ENCODE results near the gene GNA14. TPM values are rescaled to one million over a fixed set of nuclear protein-coding genes. Genes with fewer than 3 reads are reported as not detected.
A peak's percentile ranks its signal among the peaks of the same experiment; 100 is the strongest.

GNA14 gene
- total RNA-seq, 1 donor, result 0.72 TPM

DNA sequence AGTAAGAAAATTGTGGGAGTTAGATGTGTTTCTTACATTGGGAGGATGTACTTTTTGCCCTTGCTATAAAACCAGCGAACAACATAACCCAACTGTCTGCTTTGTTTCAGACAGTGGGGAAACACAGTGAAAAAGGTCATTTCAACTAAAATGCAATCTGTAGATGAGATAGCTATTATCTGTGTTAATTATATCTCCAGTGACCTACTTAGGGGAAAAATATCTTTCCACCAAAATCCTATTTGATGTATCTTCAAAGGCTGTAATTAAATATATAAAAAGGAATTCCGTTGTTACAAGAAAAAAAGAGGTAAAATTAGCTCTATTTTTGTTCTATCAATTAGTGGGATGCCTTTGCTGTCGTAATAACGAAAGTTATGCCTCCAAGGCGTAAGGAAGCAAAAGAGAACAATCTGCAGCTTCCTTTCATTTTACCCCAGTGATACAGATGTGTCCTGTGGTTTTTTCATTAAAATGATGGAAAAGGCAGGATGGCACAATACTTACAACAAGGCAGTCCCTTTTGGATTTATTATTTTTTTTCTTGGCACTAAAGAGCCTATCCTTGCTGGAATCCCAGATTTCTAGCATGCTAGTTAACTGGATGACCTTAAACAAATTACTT is 100.9 kb downstream of the GNA14 start:
- Histone ChIP-seq H3K4me2 (ENCODE audit: insufficient read depth, low read length) (no peak overlapping the region), H3K27me3 (ENCODE audit: insufficient read depth, low read length) (peaks cover 3% of the 10 kb centered on the region), H3K4me1 (ENCODE audit: insufficient read depth, low read length) (no peaks in the 10 kb centered on the region), H3K79me2 (ENCODE audit: insufficient read depth, low read length) (no peaks in the 10 kb centered on the region), H3K27ac (ENCODE audit: low read depth, low read length) (no peak overlapping the region), H3K36me3 (ENCODE audit: insufficient read depth, low read length) (no peaks in the 10 kb centered on the region), H4K20me1 (ENCODE audit: insufficient read depth, low read length) (no peaks in the 10 kb centered on the region), H3K4me3 (ENCODE audit: insufficient read depth, low read length) (no peak overlapping the region), H2AFZ (ENCODE audit: low read length) (no peak overlapping the region), H3K9me3 (ENCODE audit: low read depth, low read length) (peaks cover 4% of the 10 kb centered on the region)
- DNase-seq (ENCODE audit: insufficient read length, low spot score, missing footprints), result no peak
- TF ChIP-seq, protein P1, sequence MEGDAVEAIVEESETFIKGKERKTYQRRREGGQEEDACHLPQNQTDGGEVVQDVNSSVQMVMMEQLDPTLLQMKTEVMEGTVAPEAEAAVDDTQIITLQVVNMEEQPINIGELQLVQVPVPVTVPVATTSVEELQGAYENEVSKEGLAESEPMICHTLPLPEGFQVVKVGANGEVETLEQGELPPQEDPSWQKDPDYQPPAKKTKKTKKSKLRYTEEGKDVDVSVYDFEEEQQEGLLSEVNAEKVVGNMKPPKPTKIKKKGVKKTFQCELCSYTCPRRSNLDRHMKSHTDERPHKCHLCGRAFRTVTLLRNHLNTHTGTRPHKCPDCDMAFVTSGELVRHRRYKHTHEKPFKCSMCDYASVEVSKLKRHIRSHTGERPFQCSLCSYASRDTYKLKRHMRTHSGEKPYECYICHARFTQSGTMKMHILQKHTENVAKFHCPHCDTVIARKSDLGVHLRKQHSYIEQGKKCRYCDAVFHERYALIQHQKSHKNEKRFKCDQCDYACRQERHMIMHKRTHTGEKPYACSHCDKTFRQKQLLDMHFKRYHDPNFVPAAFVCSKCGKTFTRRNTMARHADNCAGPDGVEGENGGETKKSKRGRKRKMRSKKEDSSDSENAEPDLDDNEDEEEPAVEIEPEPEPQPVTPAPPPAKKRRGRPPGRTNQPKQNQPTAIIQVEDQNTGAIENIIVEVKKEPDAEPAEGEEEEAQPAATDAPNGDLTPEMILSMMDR (IDR thresholded peaks at IDR 0.05; ENCODE audit: extremely low read depth, low read depth, low read length), result no peak

DNA sequence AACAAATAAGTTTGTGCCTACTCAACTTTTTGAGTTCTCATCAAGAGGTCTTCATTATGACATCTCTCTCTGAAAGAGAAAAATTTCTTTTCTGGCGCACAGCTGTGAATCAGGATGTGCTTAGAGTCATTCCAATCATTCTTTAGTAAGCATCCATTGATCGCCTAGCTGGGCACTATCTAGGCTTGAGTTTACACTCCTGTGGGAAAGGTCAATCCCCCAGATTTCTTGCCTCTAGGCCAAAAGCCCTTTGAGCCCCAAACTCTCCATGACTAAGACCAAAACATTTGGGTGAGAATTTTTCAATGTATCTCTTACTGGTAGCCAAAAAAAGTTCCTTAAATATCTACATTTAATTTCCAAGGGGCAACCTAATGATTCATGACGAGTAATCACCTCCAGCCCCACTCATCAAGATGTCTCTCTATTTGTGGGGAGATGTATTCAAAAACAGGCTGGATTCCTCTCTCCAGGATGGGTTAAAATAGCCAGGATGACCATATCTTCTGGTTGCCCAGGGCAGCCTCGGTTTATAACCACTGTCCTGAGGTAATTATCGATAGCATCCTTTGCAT is 101.7 kb downstream of the GNA14 start:
- no peak overlapping the region for H2AFZ ChIP-seq (ENCODE audit: low read length)
- H3K4me3 ChIP-seq (ENCODE audit: insufficient read depth, low read length), result no peak overlapping the region
- H3K4me2 ChIP-seq (ENCODE audit: insufficient read depth, low read length), result no peak overlapping the region
- peaks cover 2% of the 10 kb centered on the region for H3K27me3 ChIP-seq (ENCODE audit: insufficient read depth, low read length)
- no peaks in the 10 kb centered on the region for H3K4me1 ChIP-seq (ENCODE audit: insufficient read depth, low read length)
- H3K79me2 ChIP-seq (ENCODE audit: insufficient read depth, low read length), result no peaks in the 10 kb centered on the region
- TF ChIP-seq, protein P1 (IDR thresholded peaks at IDR 0.05; ENCODE audit: extremely low read depth, low read depth, low read length), result no peak
- no peaks in the 10 kb centered on the region for H4K20me1 ChIP-seq (ENCODE audit: insufficient read depth, low read length)
- H3K36me3 ChIP-seq (ENCODE audit: insufficient read depth, low read length), result no peaks in the 10 kb centered on the region
- no peak for DNase-seq (ENCODE audit: insufficient read length, low spot score, missing footprints)
- peaks cover 4% of the 10 kb centered on the region for H3K9me3 ChIP-seq (ENCODE audit: low read depth, low read length)
- no peak overlapping the region for H3K27ac ChIP-seq (ENCODE audit: low read depth, low read length)

- DNase-seq (ENCODE audit: insufficient read length, low spot score, missing footprints), result peak; percentile 68
- Histone ChIP-seq H3K27ac (ENCODE audit: low read depth, low read length) (no peak overlapping the region), H3K27me3 (ENCODE audit: insufficient read depth, low read length) (no peaks in the 10 kb centered on the region), H2AFZ (ENCODE audit: low read length) (no peak overlapping the region), H3K4me3 (ENCODE audit: insufficient read depth, low read length) (no peak overlapping the region), H3K9me3 (ENCODE audit: low read depth, low read length) (peaks cover 6% of the 10 kb centered on the region), H4K20me1 (ENCODE audit: insufficient read depth, low read length) (no peaks in the 10 kb centered on the region), H3K4me2 (ENCODE audit: insufficient read depth, low read length) (no peak overlapping the region), H3K4me1 (ENCODE audit: insufficient read depth, low read length) (no peaks in the 10 kb centered on the region), H3K79me2 (ENCODE audit: insufficient read depth, low read length) (no peaks in the 10 kb centered on the region), H3K36me3 (ENCODE audit: insufficient read depth, low read length) (no peaks in the 10 kb centered on the region)
- TF ChIP-seq, protein P1 (IDR thresholded peaks at IDR 0.05; ENCODE audit: extremely low read depth, low read depth, low read length), result no peak
Observed at GRCh38 chr9:77544546-77544945, 103.6 kb downstream of the GNA14 start.

GRCh38 chr9:77543131-77543822 is 104.8 kb downstream of the GNA14 start:
- Histone ChIP-seq H3K4me1 (ENCODE audit: insufficient read depth, low read length) (no peaks in the 10 kb centered on the region), H2AFZ (ENCODE audit: low read length) (no peak overlapping the region), H3K9me3 (ENCODE audit: low read depth, low read length) (peaks cover 6% of the 10 kb centered on the region), H3K4me2 (ENCODE audit: insufficient read depth, low read length) (no peak overlapping the region), H3K36me3 (ENCODE audit: insufficient read depth, low read length) (no peaks in the 10 kb centered on the region), H3K27me3 (ENCODE audit: insufficient read depth, low read length) (no peaks in the 10 kb centered on the region), H3K27ac (ENCODE audit: low read depth, low read length) (no peak overlapping the region), H3K4me3 (ENCODE audit: insufficient read depth, low read length) (no peak overlapping the region), H3K79me2 (ENCODE audit: insufficient read depth, low read length) (no peaks in the 10 kb centered on the region), H4K20me1 (ENCODE audit: insufficient read depth, low read length) (no peaks in the 10 kb centered on the region)
- TF ChIP-seq, protein P1 (IDR thresholded peaks at IDR 0.05; ENCODE audit: extremely low read depth, low read depth, low read length), result no peak
- no peak for DNase-seq (ENCODE audit: insufficient read length, low spot score, missing footprints)

Data from osteoblast (primary cell).